DLD1 (cell line): ENCODE data around the gene RAB3GAP2.
"Not testable (repeated sequence)": the region's sequence is repeated elsewhere in the genome, so short reads cannot be mapped to it uniquely, and the experiment has no call there.

Experiments
- in situ Hi-C: cut with HindIII; loops from 2 replicates; pipeline ENCODE4 v1.10.0; 2017; ENCODE audit warnings: low sequenced_read_pairs

The RAB3GAP2 gene

GRCh38 chr1:220203816-220204215 lies 68.4 kb downstream of the RAB3GAP2 start:
- in situ Hi-C loops = no loop called here

GRCh38 chr1:220198186-220199005 lies 73.9 kb downstream of the RAB3GAP2 start:
- in situ Hi-C loops = no loop called here

GRCh38 chr1:220195701-220196100 lies 76.6 kb downstream of the RAB3GAP2 start:
- in situ Hi-C loops = no loop called here

GRCh38 chr1:220189750-220190347 lies 82.4 kb downstream of the RAB3GAP2 start:
- in situ Hi-C loops = no loop called here

GRCh38 chr1:220188538-220188937 lies 83.7 kb downstream of the RAB3GAP2 start:
- in situ Hi-C loops = no loop called here

- in situ Hi-C loops = no loop called here
Measured at GRCh38 chr1:220186752-220187151, 85.5 kb downstream of the RAB3GAP2 start.

- in situ Hi-C loops = no loop called here
Measured at GRCh38 chr1:220184506-220184905, 87.7 kb downstream of the RAB3GAP2 start.

- in situ Hi-C loops = no loop called here
Measured at GRCh38 chr1:220182656-220183055, 89.6 kb downstream of the RAB3GAP2 start.

- in situ Hi-C loops = no loop called here
Measured at GRCh38 chr1:220182111-220182510, 90.1 kb downstream of the RAB3GAP2 start.

- in situ Hi-C loops = no loop called here
Measured at GRCh38 chr1:220176540-220176939, 95.7 kb downstream of the RAB3GAP2 start.

- in situ Hi-C loops = no loop called here
Measured at GRCh38 chr1:220170836-220171526, 101.3 kb downstream of the RAB3GAP2 start.

- in situ Hi-C loops = not testable (repeated sequence)
Measured at GRCh38 chr1:220169887-220170286, 102.4 kb downstream of the RAB3GAP2 start.

GRCh38 chr1:220166853-220167252 lies 105.4 kb downstream of the RAB3GAP2 start:
- in situ Hi-C loops = no loop called here

- in situ Hi-C loops = no loop called here
Measured at GRCh38 chr1:220164517-220164916, 107.7 kb downstream of the RAB3GAP2 start.

- in situ Hi-C loops = no loop called here
Measured at GRCh38 chr1:220164116-220164515, 108.1 kb downstream of the RAB3GAP2 start.

- in situ Hi-C loops = no loop called here
Measured at GRCh38 chr1:220160027-220160426, 112.2 kb downstream of the RAB3GAP2 start.

- in situ Hi-C loops = no loop called here
Measured at GRCh38 chr1:220159041-220159440, 113.2 kb downstream of the RAB3GAP2 start.

- in situ Hi-C loops = not testable (repeated sequence)
Measured at GRCh38 chr1:220158530-220158929, 113.7 kb downstream of the RAB3GAP2 start.

GRCh38 chr1:220157738-220158137 lies 114.5 kb downstream of the RAB3GAP2 start:
- in situ Hi-C loops = no loop called here

- in situ Hi-C loops = no loop called here
Measured at GRCh38 chr1:220156620-220157146, 115.6 kb downstream of the RAB3GAP2 start.

GRCh38 chr1:220153147-220153546 lies 119.1 kb downstream of the RAB3GAP2 start:
- in situ Hi-C loops = no loop called here

- in situ Hi-C loops = no loop called here
Measured at GRCh38 chr1:220151454-220151853, 120.8 kb downstream of the RAB3GAP2 start.
